ENCODE results near the gene RNF44. TPM values are rescaled to one million over a fixed set of nuclear protein-coding genes. Genes with fewer than 3 reads are reported as not detected.

The RNF44 gene
- total RNA-seq, 3 donors from 2014 or later (not counting 1 experiment from before 2014, with no cell fraction given), result 297 to 394 (median 359) TPM

DNA sequence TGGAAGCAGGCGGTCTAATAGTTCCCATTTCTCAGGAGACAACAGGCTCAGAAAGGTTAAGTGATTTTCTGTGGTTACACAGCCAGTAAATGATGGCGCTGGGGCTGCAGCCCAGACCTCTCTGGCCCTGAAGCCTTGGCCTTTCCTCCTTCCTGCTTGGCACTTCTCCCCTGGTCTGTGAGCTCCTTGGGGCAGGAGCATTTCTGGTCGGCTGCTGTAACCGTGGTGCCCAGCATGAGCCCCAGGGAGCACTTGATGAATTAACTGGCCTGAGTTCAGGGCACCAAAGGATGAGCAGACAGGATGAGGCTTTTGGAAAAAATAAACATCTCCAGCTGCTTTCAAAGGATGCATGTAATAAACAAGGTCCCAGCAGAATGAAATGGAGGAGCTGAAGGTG is 42.1 kb upstream of the RNF44 start:
- H3K27ac Mint-ChIP-seq, result no peak overlapping the region
- no peaks in the 10 kb centered on the region for H3K36me3 ChIP-seq (ENCODE audit: control insufficient read depth, insufficient read depth, low read length)
- no peak overlapping the region for H3K27ac ChIP-seq (ENCODE audit: low read length)
- H3K36me3 Mint-ChIP-seq, result no peaks in the 10 kb centered on the region
- 81% methylated on average over 4 of the region's 4 CpGs for WGBS (ENCODE audit: insufficient coverage)
- TF ChIP-seq, protein P1, sequence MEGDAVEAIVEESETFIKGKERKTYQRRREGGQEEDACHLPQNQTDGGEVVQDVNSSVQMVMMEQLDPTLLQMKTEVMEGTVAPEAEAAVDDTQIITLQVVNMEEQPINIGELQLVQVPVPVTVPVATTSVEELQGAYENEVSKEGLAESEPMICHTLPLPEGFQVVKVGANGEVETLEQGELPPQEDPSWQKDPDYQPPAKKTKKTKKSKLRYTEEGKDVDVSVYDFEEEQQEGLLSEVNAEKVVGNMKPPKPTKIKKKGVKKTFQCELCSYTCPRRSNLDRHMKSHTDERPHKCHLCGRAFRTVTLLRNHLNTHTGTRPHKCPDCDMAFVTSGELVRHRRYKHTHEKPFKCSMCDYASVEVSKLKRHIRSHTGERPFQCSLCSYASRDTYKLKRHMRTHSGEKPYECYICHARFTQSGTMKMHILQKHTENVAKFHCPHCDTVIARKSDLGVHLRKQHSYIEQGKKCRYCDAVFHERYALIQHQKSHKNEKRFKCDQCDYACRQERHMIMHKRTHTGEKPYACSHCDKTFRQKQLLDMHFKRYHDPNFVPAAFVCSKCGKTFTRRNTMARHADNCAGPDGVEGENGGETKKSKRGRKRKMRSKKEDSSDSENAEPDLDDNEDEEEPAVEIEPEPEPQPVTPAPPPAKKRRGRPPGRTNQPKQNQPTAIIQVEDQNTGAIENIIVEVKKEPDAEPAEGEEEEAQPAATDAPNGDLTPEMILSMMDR (IDR thresholded peaks at IDR 0.05), result no peak
- H3K4me3 ChIP-seq (ENCODE audit: low read length), result no peak overlapping the region
- H3K27me3 ChIP-seq (ENCODE audit: control insufficient read depth, insufficient read depth, low read length), result no peaks in the 10 kb centered on the region
- no peak overlapping the region for H3K4me3 Mint-ChIP-seq
- intact Hi-C loops (cut with micrococcal nuclease), result loop anchor here (10.0 kb wide), 1 partner anchor 855 kb away; no protein-coding TSS in a partner anchor
- H3K27me3 Mint-ChIP-seq (ENCODE audit: low read depth in 2 of 2), result no peaks in the 10 kb centered on the region
- peaks cover 2% of the 10 kb centered on the region for H3K9me3 ChIP-seq (ENCODE audit: control insufficient read depth, insufficient read depth, low read length)
- no peak for ATAC-seq
- DNase-seq, result no peak
- H3K9me3 Mint-ChIP-seq, result no peaks in the 10 kb centered on the region
- no peaks in the 10 kb centered on the region for H3K4me1 Mint-ChIP-seq
- H3K4me1 ChIP-seq (ENCODE audit: control insufficient read depth, insufficient read depth, low read length), result no peaks in the 10 kb centered on the region

DNA sequence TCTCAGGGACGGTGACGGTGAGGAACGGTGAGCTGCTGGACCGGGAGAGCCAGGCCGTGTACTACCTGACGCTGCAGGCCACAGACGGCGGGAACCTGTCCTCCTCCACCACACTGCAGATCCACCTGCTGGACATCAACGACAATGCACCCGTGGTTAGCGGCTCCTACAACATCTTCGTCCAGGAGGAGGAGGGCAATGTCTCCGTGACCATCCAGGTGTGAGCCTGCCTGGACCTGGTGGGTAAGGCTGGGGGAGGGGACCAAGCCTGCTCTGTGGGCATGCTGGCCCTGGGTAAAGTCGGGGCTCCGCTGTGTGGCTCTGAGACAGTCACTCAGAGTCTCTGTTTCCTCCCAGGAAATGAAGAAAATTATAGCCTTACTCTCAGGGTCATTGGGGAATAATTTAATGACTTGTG is 41.2 kb upstream of the RNF44 start:
- Mint-ChIP-seq H3K4me1 (peaks cover 0 to 6% of the 10 kb centered on the region in 2 donors), H3K9me3 (no peaks in the 10 kb centered on the region), H3K36me3 (no peaks in the 10 kb centered on the region), H3K27me3 (ENCODE audit: low read depth in 2 of 2) (no peaks in the 10 kb centered on the region), H3K4me3 (no peak overlapping the region), H3K27ac (no peak overlapping the region)
- 55% methylated on average over 15 of the region's 15 CpGs for WGBS (ENCODE audit: insufficient coverage)
- no peaks in the 10 kb centered on the region for H3K36me3 ChIP-seq (ENCODE audit: control insufficient read depth, insufficient read depth, low read length)
- H3K27ac ChIP-seq (ENCODE audit: low read length), result no peak overlapping the region
- DNase-seq (peak in 1 of 2 donors; percentile 68), ATAC-seq (peak in 2 of 3 donors; percentile 56 to 63)
- intact Hi-C loops (cut with micrococcal nuclease), result loop anchor here (10.0 kb wide), 1 partner anchor 854 kb away; no protein-coding TSS in a partner anchor
- H3K27me3 ChIP-seq (ENCODE audit: control insufficient read depth, insufficient read depth, low read length), result no peaks in the 10 kb centered on the region
- H3K9me3 ChIP-seq (ENCODE audit: control insufficient read depth, insufficient read depth, low read length), result no peaks in the 10 kb centered on the region
- H3K4me1 ChIP-seq (ENCODE audit: control insufficient read depth, insufficient read depth, low read length), result peaks cover 7% of the 10 kb centered on the region
- H3K4me3 ChIP-seq (ENCODE audit: low read length), result no peak overlapping the region
- TF ChIP-seq, protein P1 (IDR thresholded peaks at IDR 0.05), result peak; percentile 22

DNA sequence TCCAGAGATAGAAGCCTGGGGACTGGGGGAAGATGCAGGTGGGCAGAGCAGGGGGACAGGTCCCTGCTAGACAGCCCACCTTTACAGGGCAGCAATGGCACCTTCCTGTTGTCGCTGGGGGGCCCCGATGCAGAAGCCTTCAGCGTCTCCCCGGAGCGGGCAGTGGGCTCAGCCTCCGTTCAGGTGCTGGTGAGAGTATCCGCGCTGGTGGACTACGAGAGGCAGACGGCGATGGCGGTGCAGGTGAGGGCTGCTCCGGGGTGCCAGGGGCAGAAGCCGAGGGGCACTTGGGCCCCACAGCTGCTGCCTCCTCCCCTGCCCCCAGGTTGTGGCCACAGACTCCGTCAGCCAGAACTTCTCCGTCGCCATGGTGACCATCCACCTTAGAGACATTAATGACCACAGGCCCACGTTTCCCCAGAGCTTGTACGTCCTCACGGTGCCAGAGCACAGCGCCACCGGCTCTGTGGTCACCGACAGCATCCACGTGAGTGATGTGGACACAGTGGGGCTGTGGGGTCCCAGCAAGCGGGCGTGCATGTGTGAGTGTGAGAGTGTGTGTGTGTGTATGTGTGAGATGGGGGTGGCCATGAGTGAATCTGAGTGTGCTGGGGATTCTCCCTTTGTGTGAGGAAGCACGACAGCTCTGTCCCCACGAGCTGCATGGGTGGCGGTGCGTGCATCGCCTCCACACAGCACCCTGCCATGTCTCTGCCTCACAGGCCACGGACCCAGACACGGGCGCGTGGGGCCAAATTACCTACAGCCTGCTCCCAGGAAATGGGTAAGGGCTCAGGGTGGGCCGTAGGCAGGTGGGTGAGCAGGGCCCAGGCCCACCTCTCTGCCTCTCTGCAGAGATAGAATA is 40.3 kb upstream of the RNF44 start:
- no peak overlapping the region for H3K4me3 Mint-ChIP-seq
- DNase-seq (no peak), ATAC-seq (no peak)
- H3K27me3 Mint-ChIP-seq (ENCODE audit: low read depth in 2 of 2), result peaks cover 0 to 6% of the 10 kb centered on the region in 2 donors
- Histone ChIP-seq H3K4me3 (ENCODE audit: low read length) (no peak overlapping the region), H3K27me3 (ENCODE audit: control insufficient read depth, insufficient read depth, low read length) (no peaks in the 10 kb centered on the region), H3K9me3 (ENCODE audit: control insufficient read depth, insufficient read depth, low read length) (no peaks in the 10 kb centered on the region), H3K4me1 (ENCODE audit: control insufficient read depth, insufficient read depth, low read length) (peaks cover 7% of the 10 kb centered on the region), H3K36me3 (ENCODE audit: control insufficient read depth, insufficient read depth, low read length) (no peaks in the 10 kb centered on the region), H3K27ac (ENCODE audit: low read length) (no peak overlapping the region)
- 76% methylated on average over 36 of the region's 36 CpGs for WGBS (ENCODE audit: insufficient coverage)
- TF ChIP-seq, protein P1 (IDR thresholded peaks at IDR 0.05), result no peak
- no peaks in the 10 kb centered on the region for H3K9me3 Mint-ChIP-seq
- intact Hi-C loops (cut with micrococcal nuclease), result loop anchor here (10.0 kb wide), 1 partner anchor 853 kb away; no protein-coding TSS in a partner anchor
- H3K27ac Mint-ChIP-seq, result no peak overlapping the region
- peaks cover 0 to 12% of the 10 kb centered on the region in 2 donors for H3K4me1 Mint-ChIP-seq
- H3K36me3 Mint-ChIP-seq, result no peaks in the 10 kb centered on the region

Measured in natural killer cell (primary cell).